Activated T-helper 1 cell treated with anti-CD3 and anti-CD28 coated beads, Interleukin-2, amount 50 U/mL, for 16 hours (primary cell): ENCODE measurements around the gene TRAF3.
"Not testable (repeated sequence)": the region's sequence is repeated elsewhere in the genome, so short reads cannot be mapped to it uniquely, and the experiment has no call there.

Source experiments
- DNase-seq, 2 donors: peaks; one replicate each; pipeline ENCODE4 v3.0.0-alpha.2; 2020; ENCODE audit warnings: low read depth in 1 of 2, low spot score in 1 of 2

The TRAF3 gene

DNA sequence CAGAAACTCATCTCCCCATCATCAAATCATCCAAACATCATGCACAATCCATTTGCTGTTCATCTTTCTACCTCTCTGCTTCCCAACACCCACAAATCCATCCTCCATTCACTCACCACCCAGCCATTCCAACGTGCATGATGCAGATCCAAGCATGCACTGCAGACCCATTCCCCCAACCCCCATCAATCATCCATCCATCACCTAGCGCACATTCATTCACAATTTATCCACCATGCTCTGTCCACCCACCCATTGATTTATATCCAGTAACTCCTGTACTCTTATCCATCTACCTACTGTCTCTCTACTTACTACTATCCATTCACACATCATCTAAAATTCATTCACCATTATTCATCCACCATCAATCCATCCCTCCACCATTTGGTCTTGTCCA, 141.2 kb downstream of the TRAF3 start:
- no peak for DNase-seq

DNA sequence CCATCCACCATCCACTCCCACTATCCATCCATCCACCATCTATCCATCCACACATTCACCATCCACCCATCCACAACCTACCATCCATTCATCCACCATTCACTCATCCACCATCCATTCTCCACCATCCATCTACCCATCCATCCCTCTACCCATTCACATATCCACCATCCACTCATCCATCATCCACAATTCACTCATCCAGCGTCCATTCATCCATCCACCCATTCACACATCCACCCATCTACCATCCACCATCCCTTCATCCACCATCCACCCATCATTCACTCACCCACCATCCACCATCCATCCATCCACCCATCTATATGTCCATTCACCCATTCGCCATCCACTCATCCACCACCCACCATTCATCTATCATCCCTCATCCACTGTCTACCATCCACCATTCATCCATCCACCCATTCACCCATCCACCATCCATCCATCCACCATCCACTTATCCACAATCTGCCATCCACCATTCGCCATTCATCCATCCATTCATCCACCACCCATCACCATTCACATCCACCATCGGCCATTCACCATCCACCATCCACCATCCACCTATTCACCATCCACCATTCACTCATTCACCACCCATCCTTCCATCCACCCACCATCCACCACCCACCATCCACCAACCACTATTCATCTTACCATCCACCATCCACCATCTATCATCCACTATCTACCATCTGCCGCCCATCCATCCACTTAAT, 143.2 kb downstream of the TRAF3 start:
- no peak for DNase-seq

DNA sequence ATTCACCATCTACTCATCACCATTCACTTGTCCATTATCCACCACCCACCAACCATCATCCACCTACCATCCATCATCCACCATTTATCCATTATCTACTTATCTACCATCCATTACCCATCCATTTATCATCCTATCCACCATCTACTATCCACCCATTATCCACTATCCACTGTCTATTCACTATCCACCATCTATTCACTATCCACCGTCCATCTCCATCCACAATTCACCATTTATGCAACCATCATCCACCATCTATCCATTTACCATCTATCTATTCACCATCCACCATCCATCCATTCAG, 143.7 kb downstream of the TRAF3 start:
- no peak for DNase-seq

DNA sequence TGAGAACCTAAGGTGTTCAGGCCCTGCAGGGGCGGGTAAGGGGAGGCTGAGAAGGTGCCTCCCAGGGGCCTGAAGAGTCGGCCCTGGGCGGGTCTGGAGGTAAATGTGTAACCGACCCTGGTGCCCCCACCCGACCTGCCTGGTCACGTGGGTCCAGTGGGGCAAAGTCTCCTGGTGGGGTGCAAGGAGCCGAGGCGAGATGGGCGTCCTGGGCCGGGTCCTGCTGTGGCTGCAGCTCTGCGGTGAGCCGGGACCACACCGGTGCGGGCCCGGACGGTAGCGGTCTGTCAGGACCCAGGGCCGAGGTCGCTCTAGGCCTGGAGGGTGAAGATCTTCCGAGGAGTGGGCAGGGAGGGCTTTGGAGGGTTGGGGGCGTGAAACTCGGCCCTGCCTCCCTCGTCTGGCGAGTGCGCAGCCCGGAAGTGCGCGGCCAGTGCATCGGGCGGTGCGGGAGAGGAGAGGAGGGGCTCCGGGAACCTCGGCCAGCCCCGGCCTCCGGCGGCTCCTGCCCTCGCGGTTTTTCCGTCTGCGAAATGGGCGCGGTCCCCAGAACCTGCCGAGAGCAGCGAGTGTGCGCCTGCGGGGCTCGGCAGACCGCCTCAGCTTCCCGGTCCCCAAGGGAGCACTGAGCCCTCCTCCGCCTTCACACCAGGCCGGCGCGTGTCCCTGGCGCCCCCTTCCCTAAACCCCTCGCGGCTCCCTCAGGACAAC, 145.4 kb downstream of the TRAF3 start, which contains the start of gene AMN:
AMN (plus strand) TSS at position 174 of the 711 bp plus-strand sequence; CDS start at position 200, 26 bp downstream.
- DNase-seq: no peak

DNA sequence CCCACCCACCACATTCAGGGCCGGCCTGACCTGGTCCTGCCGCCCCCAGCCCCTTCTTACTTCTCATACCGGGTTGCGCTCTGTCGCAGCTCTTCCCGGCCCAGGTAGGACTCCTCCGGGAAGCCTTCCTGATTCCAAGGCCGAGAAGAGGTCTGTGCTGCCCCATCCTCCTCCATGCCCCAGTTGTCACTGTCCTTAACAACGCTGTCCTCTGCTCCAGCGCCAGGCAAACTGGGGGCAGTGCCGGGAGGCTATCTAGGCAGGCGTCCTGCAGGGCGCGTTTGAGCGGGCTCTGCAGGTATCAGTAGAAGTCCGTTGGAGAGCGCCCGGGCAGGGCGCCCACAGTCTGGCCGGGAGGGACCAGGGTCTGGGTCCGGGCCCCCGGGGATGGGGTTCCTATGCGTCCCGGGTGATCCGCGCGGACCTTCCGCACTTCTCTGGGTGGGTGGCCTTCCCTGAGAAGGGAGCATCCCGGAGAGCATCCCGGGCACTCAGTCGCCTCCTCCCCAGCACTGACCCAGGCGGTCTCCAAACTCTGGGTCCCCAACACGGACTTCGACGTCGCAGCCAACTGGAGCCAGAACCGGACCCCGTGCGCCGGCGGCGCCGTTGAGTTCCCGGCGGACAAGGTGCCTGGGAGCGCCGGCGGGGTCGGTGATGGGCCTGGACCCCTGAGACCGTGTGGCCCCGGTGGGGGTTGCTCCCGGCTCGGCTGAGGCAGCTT, 146.1 kb downstream of the TRAF3 start:
- no peak for DNase-seq

DNA sequence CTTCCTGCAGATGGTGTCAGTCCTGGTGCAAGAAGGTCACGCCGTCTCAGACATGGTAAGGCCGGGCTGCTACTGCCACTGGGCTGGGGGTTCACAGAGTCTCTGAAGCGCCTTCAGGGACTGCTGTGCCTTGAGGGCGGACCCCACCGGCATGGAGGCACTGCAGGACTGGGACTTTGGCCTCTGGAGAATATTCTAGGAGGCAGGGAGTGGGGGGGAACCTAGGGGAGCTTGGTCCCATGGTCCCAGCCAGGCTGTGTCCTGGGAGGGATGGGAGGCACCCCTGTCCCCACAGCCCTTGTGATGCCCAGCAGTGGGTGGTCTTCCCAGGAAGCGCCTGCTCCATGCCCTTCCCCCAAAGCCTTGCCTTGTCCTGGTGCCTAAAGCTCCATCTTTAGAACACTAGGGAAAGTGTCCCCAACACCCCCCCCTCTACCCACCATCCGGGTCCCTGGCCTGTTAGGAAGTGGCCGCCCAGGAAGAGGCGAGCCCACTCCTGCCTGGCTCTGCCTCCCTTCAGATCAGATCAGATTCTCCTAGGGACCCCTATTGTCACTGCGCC, 146.8 kb downstream of the TRAF3 start:
- DNase-seq: no peak

DNA sequence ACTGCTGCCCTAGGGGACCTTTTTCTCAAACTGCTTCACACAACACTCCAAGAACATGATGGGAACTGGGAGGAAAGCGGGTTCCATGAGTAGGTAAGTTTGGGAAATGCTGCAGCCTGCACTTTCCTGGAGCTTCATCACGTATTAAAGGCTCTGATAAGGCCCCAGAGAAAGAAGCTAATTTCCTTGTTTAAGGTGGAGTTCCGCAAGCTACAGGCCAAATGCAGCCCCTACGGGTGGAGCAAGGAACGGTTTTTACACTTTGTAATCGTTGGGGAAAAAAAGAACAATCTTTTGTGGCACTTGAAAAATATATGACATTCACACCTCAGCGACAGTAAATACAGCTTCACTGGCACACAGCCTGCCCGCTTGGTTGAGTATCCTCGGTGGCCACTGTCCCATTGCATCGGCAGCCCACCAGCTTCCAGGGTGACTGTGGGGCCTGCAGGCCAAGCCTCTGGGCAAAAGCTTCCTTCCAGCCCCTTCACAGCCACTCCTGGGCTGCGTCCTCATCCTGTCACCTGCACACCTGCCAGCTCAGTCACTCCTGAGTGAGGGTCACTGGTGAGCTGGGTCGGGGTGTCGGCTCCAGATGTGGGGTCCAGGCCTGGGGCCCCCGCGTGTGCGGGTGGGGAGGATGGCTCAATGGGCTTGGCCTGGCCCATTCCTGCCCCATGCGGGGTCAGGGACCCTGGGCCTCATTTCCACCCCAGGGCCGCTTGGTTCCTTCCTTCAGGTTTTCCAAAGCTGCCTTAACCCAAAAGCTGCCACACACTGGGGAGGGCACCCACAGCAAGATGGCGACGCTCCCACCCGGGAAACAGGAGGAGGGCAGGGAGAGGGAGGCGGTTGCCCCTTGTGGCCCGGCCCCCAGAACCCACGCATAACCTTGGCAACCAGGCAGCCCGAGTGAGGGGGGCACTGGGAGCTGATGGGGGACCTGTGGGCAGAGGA, 147.7 kb downstream of the TRAF3 start:
- no peak for DNase-seq

DNA sequence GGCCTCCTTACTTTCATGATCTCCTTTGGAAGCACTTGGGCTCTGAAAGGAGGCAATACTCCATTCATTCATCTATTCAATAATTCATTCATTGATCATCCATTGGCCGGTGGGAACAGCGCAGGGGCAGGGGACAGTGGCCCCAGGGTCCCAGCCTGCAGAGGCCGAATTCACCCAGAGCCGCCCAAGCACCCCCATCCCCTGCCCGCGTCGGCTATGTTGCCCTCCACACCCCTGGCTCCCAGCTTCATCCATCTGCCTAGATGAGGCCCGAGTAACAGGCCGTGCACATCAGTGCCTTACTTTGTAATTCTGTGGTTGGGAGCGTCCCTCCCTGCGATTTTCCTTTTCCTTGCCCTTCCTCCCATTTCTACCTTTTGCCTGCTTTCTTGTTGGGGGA, 148.4 kb downstream of the TRAF3 start:
- no peak for DNase-seq

DNA sequence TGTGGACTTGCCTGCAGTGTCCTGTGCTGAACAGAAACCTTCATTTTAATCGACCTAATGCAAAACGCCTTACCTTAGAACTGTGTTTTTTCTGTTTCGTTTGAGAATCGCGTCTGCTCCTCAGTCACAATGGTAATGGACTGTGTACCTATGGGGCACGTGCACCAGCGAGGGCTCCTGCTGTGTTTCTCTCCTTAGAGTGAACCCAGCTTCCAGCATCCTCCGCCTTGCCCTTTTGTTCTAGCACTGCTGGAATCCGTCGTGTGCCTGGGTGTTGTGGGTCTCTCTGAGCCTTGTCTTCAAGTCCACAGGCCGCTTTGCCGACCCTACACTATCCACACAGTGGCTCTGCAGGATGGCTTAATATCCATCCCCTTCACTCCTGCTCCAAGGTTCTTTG, 148.9 kb downstream of the TRAF3 start:
- DNase-seq: no peak

DNA sequence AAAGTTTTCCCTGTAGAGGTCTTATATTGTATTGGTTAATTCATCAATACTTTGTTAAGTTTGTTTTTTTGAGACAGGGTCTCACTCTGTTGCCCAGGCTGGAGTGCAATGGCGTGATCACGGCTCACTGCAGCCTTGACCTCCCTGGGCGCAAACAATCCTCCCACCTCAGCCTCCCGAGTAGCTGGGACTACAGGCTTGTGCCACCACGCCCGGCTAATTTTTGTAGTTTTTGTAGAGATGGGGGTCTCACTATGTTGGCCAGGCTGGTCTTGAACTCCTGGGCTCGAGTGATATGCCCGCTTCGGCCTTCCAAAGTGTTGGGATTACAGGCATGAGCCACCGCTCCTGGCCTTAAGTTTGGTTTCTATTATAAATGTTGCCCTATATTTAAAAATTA, 149.6 kb downstream of the TRAF3 start:
- DNase-seq: not testable (repeated sequence)

DNA sequence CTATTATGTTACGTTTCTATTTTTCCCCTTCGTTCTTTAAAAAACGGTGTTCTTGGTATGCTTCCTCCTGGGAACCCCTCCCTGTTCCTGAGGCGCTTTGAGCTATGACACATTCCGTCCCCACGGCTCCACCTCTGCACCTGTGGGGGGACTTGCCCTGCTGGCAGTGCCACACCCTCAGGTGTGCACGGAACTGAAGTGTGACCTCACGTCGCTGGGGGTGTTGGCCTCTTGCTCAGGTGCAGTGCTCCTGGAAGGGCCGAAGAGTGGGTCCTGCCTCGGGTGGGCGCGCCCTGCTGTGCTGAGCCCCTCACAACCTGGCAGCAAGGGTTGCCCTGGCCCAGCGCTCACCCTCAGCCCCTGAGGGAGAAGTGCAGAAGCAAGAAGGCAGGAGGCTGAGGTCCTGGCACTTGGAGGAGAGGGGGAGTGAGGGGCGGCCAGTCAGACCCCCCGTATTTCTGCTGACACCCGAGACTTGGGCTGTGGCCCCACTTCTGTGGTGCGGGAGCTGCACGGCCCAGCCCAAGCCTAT, 150.2 kb downstream of the TRAF3 start:
- DNase-seq: no peak

DNA sequence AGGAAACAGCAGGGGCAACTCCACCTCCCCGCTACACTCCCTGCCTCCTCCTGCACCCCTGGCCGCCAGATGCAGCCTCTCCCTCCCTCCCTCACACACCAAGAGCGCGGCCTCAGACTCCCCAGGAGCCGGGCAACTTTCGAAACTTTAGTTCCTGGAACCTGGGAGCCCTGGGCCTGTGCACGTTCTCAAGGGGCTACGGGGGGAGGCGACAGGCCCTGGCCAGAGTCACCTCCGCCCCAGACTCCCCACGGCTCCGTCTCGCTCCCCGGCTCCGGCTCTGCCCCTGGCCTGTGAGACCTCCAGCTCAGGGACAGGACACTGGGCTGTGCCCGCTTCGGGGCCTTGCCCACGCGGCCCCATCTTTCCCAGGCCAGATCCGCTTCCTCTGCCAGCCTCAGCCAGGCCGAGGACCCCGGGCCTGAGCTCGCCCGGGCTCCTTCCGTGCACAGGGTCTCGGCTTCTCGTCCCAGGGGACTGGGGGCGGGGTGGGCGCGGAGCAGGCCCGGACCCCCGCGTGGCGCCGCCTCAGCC, 150.7 kb downstream of the TRAF3 start:
- DNase-seq: no peak

DNA sequence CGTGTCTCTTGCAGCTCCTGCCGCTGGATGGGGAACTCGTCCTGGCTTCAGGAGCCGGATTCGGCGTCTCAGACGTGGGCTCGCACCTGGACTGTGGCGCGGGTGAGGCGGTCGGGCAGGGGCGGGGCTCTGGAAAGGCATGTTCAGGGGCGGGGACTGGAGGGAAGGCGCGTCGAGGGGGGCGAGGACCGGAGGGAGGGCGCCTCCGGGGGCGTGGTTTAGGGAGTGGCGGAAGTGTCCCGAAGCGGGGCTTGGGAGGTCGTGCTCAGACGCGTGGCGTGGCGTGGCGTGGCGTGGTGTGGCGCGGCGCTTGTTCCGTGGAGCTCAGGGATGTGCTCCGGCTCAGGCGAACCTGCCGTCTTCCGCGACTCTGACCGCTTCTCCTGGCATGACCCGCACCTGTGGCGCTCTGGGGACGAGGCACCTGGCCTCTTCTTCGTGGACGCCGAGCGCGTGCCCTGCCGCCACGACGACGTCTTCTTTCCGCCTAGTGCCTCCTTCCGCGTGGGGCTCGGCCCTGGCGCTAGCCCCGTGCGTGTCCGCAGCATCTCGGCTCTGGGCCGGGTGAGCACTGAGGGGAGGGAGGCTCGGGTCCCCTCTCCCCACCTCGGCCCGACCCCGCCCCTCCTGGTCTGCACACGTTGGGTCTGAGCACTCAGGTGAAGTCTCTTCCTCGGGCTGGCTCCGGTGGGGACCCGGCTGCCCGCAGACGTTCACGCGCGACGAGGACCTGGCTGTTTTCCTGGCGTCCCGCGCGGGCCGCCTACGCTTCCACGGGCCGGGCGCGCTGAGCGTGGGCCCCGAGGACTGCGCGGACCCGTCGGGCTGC, 151.4 kb downstream of the TRAF3 start:
- peak; percentile 58 to 62 for DNase-seq

DNA sequence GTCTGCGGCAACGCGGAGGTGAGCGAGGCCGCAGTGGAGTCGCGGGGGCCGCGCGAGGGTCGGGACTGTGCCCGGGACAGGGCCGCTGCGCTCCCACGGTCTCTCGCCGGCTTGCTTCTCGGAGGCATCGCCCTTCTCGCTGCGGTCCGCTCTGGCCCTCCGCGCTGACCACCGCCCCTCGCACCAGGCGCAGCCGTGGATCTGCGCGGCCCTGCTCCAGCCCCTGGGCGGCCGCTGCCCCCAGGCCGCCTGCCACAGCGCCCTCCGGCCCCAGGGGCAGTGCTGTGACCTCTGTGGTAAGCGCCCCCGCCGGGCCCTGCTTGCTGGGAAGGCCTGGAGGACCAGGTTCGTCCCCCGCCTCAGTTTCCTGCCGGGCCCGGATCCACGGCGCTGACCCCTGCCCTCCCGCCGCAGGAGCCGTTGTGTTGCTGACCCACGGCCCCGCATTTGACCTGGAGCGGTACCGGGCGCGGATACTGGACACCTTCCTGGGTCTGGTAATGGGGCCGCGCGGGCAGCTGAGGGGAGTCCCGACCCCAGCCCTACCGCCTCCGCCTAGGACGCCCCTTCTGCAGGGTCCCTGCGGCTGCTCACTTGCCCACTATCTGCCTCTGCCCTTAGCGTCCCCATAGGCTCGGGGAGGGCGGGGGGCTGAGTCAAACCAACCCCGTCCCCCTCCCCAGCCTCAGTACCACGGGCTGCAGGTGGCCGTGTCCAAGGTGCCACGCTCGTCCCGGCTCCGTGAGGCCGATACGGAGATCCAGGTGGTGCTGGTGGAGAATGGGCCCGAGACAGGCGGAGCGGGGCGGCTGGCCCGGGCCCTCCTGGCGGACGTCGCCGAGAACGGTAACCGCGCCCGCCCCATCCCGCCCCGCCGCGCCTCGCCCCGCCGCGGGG, 152.2 kb downstream of the TRAF3 start:
- no peak for DNase-seq

DNA sequence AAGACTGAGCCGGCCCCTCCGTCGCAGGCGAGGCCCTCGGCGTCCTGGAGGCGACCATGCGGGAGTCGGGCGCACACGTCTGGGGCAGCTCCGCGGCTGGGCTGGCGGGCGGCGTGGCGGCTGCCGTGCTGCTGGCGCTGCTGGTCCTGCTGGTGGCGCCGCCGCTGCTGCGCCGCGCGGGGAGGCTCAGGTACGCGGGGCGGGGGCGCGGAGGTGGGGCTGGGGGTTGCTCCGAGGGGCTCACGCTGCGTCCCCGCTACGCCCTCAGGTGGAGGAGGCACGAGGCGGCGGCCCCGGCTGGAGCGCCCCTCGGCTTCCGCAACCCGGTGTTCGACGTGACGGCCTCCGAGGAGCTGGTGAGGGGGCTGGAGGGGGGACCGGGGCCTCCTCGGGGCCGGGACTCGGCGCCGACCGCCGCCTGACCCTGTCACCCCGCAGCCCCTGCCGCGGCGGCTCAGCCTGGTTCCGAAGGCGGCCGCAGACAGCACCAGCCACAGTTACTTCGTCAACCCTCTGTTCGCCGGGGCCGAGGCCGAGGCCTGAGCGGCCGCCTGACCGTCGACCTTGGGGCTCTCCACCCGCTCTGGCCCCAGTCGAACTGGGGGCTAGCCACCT, 153.0 kb downstream of the TRAF3 start:
- no peak for DNase-seq

DNA sequence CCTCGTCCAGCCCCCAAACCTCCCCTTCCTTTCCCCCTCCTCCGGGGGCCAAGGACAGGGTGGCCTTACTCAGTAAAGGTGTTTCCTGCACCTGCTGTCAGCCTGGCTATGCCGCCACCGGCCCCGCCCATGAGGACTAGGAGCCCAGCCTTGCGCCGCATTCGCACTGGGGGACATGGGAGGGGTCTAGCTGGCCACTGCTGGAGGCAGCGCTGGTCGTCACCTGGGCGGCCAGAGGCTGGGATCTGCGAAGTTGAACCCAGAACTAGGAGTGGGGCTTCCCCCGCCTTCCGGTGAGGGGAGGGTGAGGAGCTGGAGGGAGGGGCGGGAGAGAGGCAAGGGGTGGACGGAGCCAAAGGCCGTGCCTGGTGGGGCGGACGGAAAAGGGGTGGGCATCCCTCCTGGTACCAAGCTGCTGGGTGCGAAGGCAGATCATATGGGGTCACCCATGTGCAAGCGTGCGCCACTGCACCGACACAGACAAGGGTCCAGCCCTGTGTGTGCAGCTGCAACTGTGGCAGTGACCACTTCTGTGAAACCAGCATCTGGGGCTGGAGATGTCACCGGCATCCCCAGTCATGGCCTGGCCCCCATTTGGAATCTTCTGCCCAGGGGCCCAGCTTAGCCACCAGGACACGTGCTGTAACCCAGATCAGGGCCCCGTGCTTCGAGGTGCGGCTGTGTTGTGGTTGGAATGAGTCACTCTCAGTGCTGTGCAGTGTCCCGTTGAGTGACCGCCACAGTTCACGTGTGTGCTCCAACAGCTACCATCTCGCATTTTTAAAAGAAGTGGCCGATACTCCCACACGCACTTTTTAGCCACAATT, 153.7 kb downstream of the TRAF3 start:
- no peak for DNase-seq
